Right atrium auricular region (tissue), 2 donors: Measurements from ENCODE around the gene SREBF1. TPM values are rescaled to one million over a fixed set of nuclear protein-coding genes. Genes with fewer than 3 reads are reported as not detected.

Experiments used
- DNase-seq: peaks from one replicate; pipeline ENCODE4 v3.0.0-alpha.2; 2019; ENCODE audit warnings: low spot score
- H3K27ac ChIP-seq, 2 donors: fragments of 200-600 bp; sonication (generic); 1 replicate in 1 of 2; 2 replicates in 1 of 2; pipeline ENCODE4 v1.5.1; 2016 to 2019
- H3K27me3 ChIP-seq, 2 donors: fragments of 200-600 bp; sonication (generic); one replicate each; pipeline versions ENCODE4 v1.5.1 to v1.6.0; 2017 to 2019
- H3K36me3 ChIP-seq: fragments of 200-600 bp; sonication (generic); one replicate; pipeline ENCODE4 v1.5.1; 2016
- H3K4me1 ChIP-seq, 2 donors: fragments of 200-600 bp; sonication (generic); one replicate each; pipeline versions ENCODE4 v1.5.1 to v1.6.0; 2017 to 2019
- H3K4me3 ChIP-seq, 2 donors: fragments of 200-600 bp; sonication (generic); 1 replicate in 1 of 2; 2 replicates in 1 of 2; pipeline ENCODE4 v1.5.1; 2017 to 2019; ENCODE audit warnings: mild to moderate bottlenecking in 1 of 2, moderate library complexity in 1 of 2
- H3K9me3 ChIP-seq, 2 donors: fragments of 200-600 bp; sonication (generic); one replicate each; pipeline ENCODE4 v1.5.1; 2019
- total RNA-seq, 2 donors: library from RNA; depleted of rRNA; stranded (reverse); fragments of >200 nt; gene quantifications; one replicate each; pipeline ENCODE4 v1.1.0, GENCODE V29; 2016
- TF ChIP-seq, protein P1 (sequence below), 2 donors: fragments of 200-600 bp; sonication (generic); IDR thresholded peaks; one replicate each; pipeline ENCODE4 v1.5.1; 2019; ENCODE audit warnings: antibody characterized with exemption in 2 of 2

SREBF1 gene
- total RNA-seq, 2 donors from 2014 or later = 17.0 to 29.8 TPM

DNA sequence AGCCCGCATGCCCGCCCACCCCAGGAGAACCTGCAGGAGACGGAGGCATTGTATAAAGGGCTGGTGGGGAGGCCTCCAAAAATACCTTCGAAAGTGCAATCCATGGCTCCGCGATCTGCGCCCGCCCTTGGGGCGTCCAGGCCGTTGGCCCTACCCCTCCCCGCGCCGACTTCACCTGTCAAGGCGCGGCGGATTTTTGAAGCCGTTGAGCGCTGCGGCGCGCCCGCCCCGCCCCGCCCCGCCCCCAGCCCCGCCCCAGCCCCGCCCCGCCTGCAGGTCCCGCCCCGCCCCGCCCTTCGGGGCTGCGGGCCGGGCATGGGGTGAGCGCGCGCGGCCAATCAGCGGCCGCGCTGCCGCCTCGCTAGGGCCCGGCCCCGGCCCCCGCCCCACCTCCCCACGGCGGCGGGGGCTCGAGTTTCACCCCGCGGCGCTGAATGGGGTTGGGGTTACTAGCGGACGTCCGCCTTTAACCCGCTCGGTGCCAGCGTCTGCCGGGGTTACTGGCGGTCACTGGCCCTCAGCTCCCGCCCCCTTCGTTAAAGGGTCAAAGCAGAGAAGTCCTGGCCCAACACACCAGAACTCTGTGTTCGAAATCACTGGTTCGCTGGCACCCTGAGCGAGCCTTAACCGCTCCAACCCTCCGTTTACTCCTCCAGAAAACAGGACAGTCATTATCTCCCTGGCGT lies 13.2 kb downstream of the SREBF1 start:
- Histone ChIP-seq H3K4me3 (peak overlapping the region; percentile 35 to 58), H3K4me1 (peaks cover 0 to 73% of the 10 kb centered on the region in 2 donors), H3K36me3 (peaks cover 10% of the 10 kb centered on the region), H3K27me3 (no peaks in the 10 kb centered on the region), H3K27ac (peak overlapping the region; percentile 76 to 80), H3K9me3 (no peaks in the 10 kb centered on the region)
- TF ChIP-seq, protein P1, sequence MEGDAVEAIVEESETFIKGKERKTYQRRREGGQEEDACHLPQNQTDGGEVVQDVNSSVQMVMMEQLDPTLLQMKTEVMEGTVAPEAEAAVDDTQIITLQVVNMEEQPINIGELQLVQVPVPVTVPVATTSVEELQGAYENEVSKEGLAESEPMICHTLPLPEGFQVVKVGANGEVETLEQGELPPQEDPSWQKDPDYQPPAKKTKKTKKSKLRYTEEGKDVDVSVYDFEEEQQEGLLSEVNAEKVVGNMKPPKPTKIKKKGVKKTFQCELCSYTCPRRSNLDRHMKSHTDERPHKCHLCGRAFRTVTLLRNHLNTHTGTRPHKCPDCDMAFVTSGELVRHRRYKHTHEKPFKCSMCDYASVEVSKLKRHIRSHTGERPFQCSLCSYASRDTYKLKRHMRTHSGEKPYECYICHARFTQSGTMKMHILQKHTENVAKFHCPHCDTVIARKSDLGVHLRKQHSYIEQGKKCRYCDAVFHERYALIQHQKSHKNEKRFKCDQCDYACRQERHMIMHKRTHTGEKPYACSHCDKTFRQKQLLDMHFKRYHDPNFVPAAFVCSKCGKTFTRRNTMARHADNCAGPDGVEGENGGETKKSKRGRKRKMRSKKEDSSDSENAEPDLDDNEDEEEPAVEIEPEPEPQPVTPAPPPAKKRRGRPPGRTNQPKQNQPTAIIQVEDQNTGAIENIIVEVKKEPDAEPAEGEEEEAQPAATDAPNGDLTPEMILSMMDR (IDR thresholded peaks at IDR 0.05) = no peak
- DNase-seq = peak; percentile 84

DNA sequence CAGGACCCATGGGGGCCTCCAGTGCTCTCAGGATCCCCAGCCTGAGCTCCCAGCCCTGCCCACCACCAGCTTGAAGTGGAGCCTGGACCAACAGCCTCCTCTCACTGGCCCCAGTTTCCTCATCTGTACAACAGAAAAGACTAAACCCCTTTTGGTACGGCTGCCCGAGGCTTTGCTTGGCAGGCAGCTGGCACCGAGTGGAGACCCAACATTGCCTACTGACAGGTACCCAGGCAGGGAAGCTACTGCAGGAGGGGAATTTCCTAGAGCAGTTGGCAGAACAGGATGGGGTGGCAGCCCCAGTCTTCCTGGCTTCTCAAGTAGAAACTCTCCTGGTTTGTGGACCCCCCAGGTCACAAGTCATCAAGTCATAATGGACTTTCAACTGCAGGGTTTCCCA lies 14.2 kb downstream of the SREBF1 start:
- Histone ChIP-seq H3K4me1 (peaks cover 0 to 81% of the 10 kb centered on the region in 2 donors), H3K9me3 (no peaks in the 10 kb centered on the region), H3K36me3 (peaks cover 19% of the 10 kb centered on the region), H3K27ac (peak overlapping the region; percentile 58 to 74), H3K4me3 (peak overlapping the region in 1 of 2 donors; percentile 58), H3K27me3 (no peaks in the 10 kb centered on the region)
- TF ChIP-seq, protein P1 (IDR thresholded peaks at IDR 0.05) = no peak
- DNase-seq = no peak

DNA sequence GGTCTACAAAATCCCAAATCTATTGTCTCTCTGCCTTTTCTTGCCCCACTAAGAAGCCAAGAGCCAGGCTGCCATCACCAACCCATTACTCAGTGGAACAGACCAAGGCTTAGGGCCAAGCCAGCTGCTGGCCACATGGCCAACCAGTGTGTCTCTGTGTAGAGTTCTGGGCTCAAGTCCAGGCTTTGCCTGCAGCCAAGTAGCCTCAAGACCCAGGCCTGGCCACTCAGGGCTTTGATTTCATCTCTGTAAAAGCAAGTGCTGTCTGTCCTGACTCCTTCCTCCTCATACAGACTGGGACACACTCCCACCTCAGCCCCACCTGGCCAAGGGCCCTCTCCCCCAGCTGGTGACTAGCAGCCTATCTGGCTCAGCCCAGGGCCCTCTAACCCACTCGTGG lies 14.6 kb downstream of the SREBF1 start:
- Histone ChIP-seq H3K36me3 (peaks cover 23% of the 10 kb centered on the region), H3K27ac (peak overlapping the region; percentile 58 to 74), H3K4me3 (peak overlapping the region in 1 of 2 donors; percentile 58), H3K4me1 (peaks cover 0 to 83% of the 10 kb centered on the region in 2 donors), H3K9me3 (no peaks in the 10 kb centered on the region), H3K27me3 (no peaks in the 10 kb centered on the region)
- TF ChIP-seq, protein P1 (IDR thresholded peaks at IDR 0.05) = no peak
- peak; percentile 88 for DNase-seq

GRCh38 chr17:17820463-17821158 lies 16.2 kb downstream of the SREBF1 start:
- no peak for DNase-seq
- Histone ChIP-seq H3K9me3 (no peaks in the 10 kb centered on the region), H3K36me3 (peaks cover 32% of the 10 kb centered on the region), H3K27me3 (no peaks in the 10 kb centered on the region), H3K27ac (no peak overlapping the region), H3K4me3 (peak overlapping the region in 1 of 2 donors; percentile 3), H3K4me1 (peaks cover 0 to 74% of the 10 kb centered on the region in 2 donors)
- TF ChIP-seq, protein P1 (IDR thresholded peaks at IDR 0.05) = no peak

GRCh38 chr17:17820046-17820445 lies 16.7 kb downstream of the SREBF1 start:
- Histone ChIP-seq H3K4me1 (peaks cover 0 to 74% of the 10 kb centered on the region in 2 donors), H3K36me3 (peaks cover 32% of the 10 kb centered on the region), H3K27me3 (no peaks in the 10 kb centered on the region), H3K27ac (no peak overlapping the region), H3K9me3 (no peaks in the 10 kb centered on the region), H3K4me3 (peak overlapping the region in 1 of 2 donors; percentile 3)
- TF ChIP-seq, protein P1 (IDR thresholded peaks at IDR 0.05) = no peak
- DNase-seq = no peak
